Prostate gland (tissue), 2 donors: ENCODE data around the gene DLG2. TPM values are rescaled to one million over a fixed set of nuclear protein-coding genes. Genes with fewer than 3 reads are reported as not detected.

Source experiments
- DNase-seq: peaks from one replicate; pipeline ENCODE4 v3.0.0-alpha.2; 2019; ENCODE audit warnings: low spot score
- H3K27ac ChIP-seq, 2 donors: fragments of 200-600 bp; sonication (generic); 2 replicates each; pipeline ENCODE4 v1.5.1; 2017 to 2019
- H3K27me3 ChIP-seq: fragments of 200-600 bp; sonication (generic); replicated peaks from 2 replicates; pipeline ENCODE4 v1.5.1; 2019; ENCODE audit not compliant: insufficient read depth
- H3K36me3 ChIP-seq, 2 donors: fragments of 200-600 bp; sonication (generic); 1 replicate in 1 of 2; 2 replicates in 1 of 2; pipeline versions ENCODE4 v1.5.1 to v1.8.1; 2017 to 2019
- H3K4me1 ChIP-seq: fragments of 200-600 bp; sonication (generic); replicated peaks from 2 replicates; pipeline ENCODE4 v1.5.1; 2019
- H3K4me3 ChIP-seq, 2 donors: fragments of 200-600 bp; sonication (generic); 2 replicates each; pipeline ENCODE4 v1.5.1; 2017 to 2019
- H3K9me3 ChIP-seq: fragments of 200-600 bp; sonication (generic); 2 replicates; pipeline ENCODE4 v1.5.1; 2017
- POLR2A ChIP-seq: fragments of 450-650 bp; IDR thresholded peaks from one replicate; pipeline ENCODE4 v1.6.1; 2016; ENCODE audit warnings: antibody characterized with exemption, mild to moderate bottlenecking
- POLR2AphosphoS5 ChIP-seq: sonication (generic); formaldehyde crosslinking; IDR thresholded peaks from one replicate; pipeline ENCODE4 v1.6.1; 2017; ENCODE audit warnings: antibody characterized with exemption
- WGBS: methylation state at CpG from one replicate; pipeline ENCODE4 v1.1.5; 2018; 5-methylcytosine and 5-hydroxymethylcytosine counted together
- intact Hi-C: fragments of 100-400 bp; cut with DNase I; formaldehyde crosslinking; loops from one replicate; pipeline ENCODE4 v1.14.2; 2022
- total RNA-seq, 2 donors: library from RNA; depleted of rRNA; stranded (reverse); fragments of >200 nt; gene quantifications; one replicate each; pipeline ENCODE4 v1.1.0, GENCODE V29; 2016
- TF ChIP-seq, protein P1 (sequence below), 4 experiments: fragments of 200-600 bp in 2 of 4; fragments of 450-650 bp in 2 of 4; sonication (generic) in 2 of 4; IDR thresholded peaks; 1 replicate in 3 of 4; 2 replicates in 1 of 4; pipeline ENCODE4 v1.5.1; 2016 to 2019; ENCODE audit warnings: antibody characterized with exemption in 4 of 4, mild to moderate bottlenecking in 2 of 4, moderate library complexity in 2 of 4

DLG2 gene
- total RNA-seq, 2 donors from 2014 or later = 9.8 to 16.2 TPM

DNA sequence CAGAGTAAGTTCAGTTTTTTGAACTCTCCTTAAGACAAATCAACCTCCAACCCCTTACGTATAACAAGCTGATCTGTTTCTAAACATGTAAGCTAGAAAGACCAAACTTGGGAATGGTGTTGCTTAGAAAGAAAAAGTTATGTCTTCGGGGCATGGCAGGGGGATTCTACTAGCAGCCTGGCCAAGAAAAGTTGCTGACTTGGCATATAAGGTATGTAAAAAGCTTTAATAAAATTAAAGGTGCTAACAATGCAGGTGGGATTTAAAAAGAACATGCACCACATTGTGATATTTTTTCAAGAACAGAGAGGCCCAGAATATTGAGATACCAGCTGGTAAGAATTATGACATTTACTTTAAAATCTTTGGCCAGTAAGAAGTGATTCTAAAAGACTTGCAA, 1929.6 kb downstream of the DLG2 start:
- no peak for DNase-seq
- no peaks in the 10 kb centered on the region for H3K36me3 ChIP-seq
- H3K4me3 ChIP-seq = no peak overlapping the region
- no peaks in the 10 kb centered on the region for H3K9me3 ChIP-seq
- TF ChIP-seq POLR2AphosphoS5 = no peak
- TF ChIP-seq, protein P1, sequence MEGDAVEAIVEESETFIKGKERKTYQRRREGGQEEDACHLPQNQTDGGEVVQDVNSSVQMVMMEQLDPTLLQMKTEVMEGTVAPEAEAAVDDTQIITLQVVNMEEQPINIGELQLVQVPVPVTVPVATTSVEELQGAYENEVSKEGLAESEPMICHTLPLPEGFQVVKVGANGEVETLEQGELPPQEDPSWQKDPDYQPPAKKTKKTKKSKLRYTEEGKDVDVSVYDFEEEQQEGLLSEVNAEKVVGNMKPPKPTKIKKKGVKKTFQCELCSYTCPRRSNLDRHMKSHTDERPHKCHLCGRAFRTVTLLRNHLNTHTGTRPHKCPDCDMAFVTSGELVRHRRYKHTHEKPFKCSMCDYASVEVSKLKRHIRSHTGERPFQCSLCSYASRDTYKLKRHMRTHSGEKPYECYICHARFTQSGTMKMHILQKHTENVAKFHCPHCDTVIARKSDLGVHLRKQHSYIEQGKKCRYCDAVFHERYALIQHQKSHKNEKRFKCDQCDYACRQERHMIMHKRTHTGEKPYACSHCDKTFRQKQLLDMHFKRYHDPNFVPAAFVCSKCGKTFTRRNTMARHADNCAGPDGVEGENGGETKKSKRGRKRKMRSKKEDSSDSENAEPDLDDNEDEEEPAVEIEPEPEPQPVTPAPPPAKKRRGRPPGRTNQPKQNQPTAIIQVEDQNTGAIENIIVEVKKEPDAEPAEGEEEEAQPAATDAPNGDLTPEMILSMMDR (IDR thresholded peaks at IDR 0.05) = no peak
- TF ChIP-seq POLR2A = no peak
- intact Hi-C loops = no loop called here
- H3K27ac ChIP-seq = no peak overlapping the region
- no peaks in the 10 kb centered on the region for H3K27me3 ChIP-seq
- no peaks in the 10 kb centered on the region for H3K4me1 ChIP-seq
- WGBS = 98% methylated on average over 2 of the region's 2 CpGs

DNA sequence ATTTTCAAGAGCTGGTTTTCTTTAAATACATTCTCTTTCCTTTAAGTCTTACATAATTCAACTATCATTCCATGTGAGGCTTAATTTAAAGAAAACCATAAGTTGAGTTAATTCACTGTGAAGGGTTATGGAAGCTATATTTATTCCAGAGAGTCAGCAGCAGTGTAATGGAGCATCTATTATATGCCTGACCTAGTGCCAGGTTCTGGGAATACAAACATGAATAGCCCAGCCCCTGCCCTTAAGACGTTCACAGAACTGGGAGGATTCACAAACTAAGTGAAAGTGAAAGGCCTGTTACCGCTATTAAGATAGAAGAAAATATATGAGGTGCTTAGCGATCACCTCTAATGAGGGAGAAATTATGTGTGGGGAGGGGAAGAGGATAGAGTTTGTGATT, 1932.1 kb downstream of the DLG2 start:
- no peaks in the 10 kb centered on the region for H3K36me3 ChIP-seq
- TF ChIP-seq POLR2A (no peak), POLR2AphosphoS5 (no peak)
- TF ChIP-seq, protein P1 (IDR thresholded peaks at IDR 0.05) = no peak
- no peak overlapping the region for H3K4me3 ChIP-seq
- H3K27ac ChIP-seq = no peak overlapping the region
- H3K9me3 ChIP-seq = no peaks in the 10 kb centered on the region
- DNase-seq = no peak
- no peaks in the 10 kb centered on the region for H3K4me1 ChIP-seq
- intact Hi-C loops = no loop called here
- 88% methylated on average over 3 of the region's 3 CpGs for WGBS
- H3K27me3 ChIP-seq = no peaks in the 10 kb centered on the region

DNA sequence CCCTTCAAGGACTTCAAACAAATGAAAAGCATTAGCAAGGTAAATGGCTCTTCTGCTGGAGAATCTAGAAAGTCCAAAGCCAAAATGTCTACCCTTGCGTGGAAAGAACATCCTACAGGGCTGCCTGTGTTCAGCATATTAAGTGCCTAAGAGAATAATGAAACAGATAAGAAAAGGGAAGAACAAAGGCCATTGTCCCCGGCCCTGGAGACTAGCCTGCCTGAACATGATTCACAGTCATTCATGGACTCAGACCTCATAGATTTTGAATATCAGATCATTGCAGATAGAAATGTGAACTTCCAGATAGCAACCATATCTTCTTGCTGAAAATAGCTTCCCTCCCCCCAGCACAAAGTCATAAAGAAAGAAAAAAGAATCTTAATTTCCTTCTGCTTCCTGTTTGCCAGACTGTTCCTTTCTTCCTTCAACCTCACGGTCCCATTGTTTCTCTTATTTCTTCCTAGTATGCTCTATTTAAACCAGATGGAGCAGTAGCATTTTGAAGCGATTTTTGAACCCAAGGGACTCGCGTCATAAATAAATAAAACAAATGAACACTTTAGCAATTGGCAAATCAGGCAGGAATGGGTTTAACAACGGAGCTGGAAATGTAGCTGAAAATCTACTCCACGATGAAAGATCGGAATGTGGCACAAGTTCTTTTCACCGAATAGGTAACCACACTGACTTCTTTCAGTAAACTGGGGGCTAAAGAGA, 1932.8 kb downstream of the DLG2 start:
- intact Hi-C loops = no loop called here
- DNase-seq = no peak
- no peaks in the 10 kb centered on the region for H3K9me3 ChIP-seq
- no peak overlapping the region for H3K27ac ChIP-seq
- 76% methylated on average over 10 of the region's 10 CpGs for WGBS
- H3K27me3 ChIP-seq = no peaks in the 10 kb centered on the region
- H3K4me1 ChIP-seq = no peaks in the 10 kb centered on the region
- no peaks in the 10 kb centered on the region for H3K36me3 ChIP-seq
- TF ChIP-seq, protein P1 (IDR thresholded peaks at IDR 0.05) = no peak
- TF ChIP-seq POLR2A (no peak), POLR2AphosphoS5 (no peak)
- no peak overlapping the region for H3K4me3 ChIP-seq

DNA sequence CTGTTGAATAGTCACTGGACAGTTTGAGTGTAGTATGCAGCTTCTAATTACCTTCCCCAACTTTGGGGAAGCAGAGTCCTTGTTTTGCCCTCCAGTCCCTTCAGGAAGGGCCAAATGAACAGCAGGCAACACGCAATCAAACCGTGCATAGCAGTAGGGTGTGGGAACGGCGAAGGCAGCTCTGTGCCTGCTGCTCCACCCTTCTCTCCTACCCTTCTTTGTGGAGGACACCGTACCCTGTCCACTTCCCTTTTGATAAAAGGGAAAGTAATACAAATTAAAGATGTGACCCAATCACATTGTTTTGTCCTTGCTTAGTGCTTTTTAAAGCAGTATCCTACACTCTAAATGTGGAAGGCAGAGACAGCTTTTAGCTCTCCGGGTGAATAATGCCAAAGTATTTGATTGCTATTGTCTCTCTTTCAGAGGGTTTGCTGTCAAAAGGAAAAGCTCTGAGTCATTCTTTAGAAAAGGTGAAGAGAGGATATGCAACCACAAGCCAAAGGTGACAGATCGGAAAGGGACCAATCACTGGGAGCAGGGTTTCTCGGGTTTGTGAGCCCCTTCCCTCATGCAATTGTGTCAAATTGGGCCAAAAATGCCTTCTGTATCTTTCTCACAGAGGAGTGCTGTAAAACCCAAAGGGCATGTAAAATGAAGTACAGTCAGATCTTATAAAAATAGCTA, 1933.7 kb downstream of the DLG2 start:
- intact Hi-C loops = no loop called here
- H3K27me3 ChIP-seq = no peaks in the 10 kb centered on the region

More for the DNA sequence above, 1933.7 kb downstream of the DLG2 start:
- H3K36me3 ChIP-seq = no peaks in the 10 kb centered on the region
- DNase-seq = no peak
- no peak overlapping the region for H3K4me3 ChIP-seq
- H3K9me3 ChIP-seq = no peaks in the 10 kb centered on the region
- H3K27ac ChIP-seq = no peak overlapping the region
- 78% methylated on average over 8 of the region's 8 CpGs for WGBS
- no peaks in the 10 kb centered on the region for H3K4me1 ChIP-seq
- TF ChIP-seq POLR2A (no peak), POLR2AphosphoS5 (no peak)
- TF ChIP-seq, protein P1 (IDR thresholded peaks at IDR 0.05) = no peak
